ENCODE measurements around the gene ZBTB7C. TPM values are rescaled to one million over a fixed set of nuclear protein-coding genes. Genes with fewer than 3 reads are reported as not detected.

Gene ZBTB7C
- total RNA-seq, 1 experiment from 2014 or later = 0.10 TPM

- Histone ChIP-seq H3K4me3 (no peak overlapping the region), H3K27me3 (no peaks in the 10 kb centered on the region), H3K36me3 (no peaks in the 10 kb centered on the region), H3K9me3 (no peaks in the 10 kb centered on the region)
- DNase-seq = no peak
Observed at GRCh38 chr18:48176909-48177308, 232.3 kb downstream of the ZBTB7C start.

GRCh38 chr18:48173557-48173956, 235.6 kb downstream of the ZBTB7C start:
- H3K36me3 ChIP-seq = no peaks in the 10 kb centered on the region
- H3K9me3 ChIP-seq = no peaks in the 10 kb centered on the region
- DNase-seq = no peak
- no peaks in the 10 kb centered on the region for H3K27me3 ChIP-seq
- no peak overlapping the region for H3K4me3 ChIP-seq

- H3K36me3 ChIP-seq = no peaks in the 10 kb centered on the region
- DNase-seq = no peak
- H3K27me3 ChIP-seq = no peaks in the 10 kb centered on the region
- H3K9me3 ChIP-seq = no peaks in the 10 kb centered on the region
- no peak overlapping the region for H3K4me3 ChIP-seq
Observed at GRCh38 chr18:48172226-48173006, 236.8 kb downstream of the ZBTB7C start.

GRCh38 chr18:48171490-48172188, 237.5 kb downstream of the ZBTB7C start:
- no peak for DNase-seq
- no peaks in the 10 kb centered on the region for H3K27me3 ChIP-seq
- no peaks in the 10 kb centered on the region for H3K36me3 ChIP-seq
- H3K9me3 ChIP-seq = no peaks in the 10 kb centered on the region
- H3K4me3 ChIP-seq = no peak overlapping the region

- Histone ChIP-seq H3K9me3 (no peaks in the 10 kb centered on the region), H3K27me3 (no peaks in the 10 kb centered on the region), H3K4me3 (no peak overlapping the region), H3K36me3 (no peaks in the 10 kb centered on the region)
- no peak for DNase-seq
Observed at GRCh38 chr18:48170651-48171050, 238.5 kb downstream of the ZBTB7C start.

GRCh38 chr18:48168861-48169260, 240.3 kb downstream of the ZBTB7C start:
- H3K9me3 ChIP-seq = no peaks in the 10 kb centered on the region
- no peak for DNase-seq

GRCh38 chr18:48167897-48168253, 241.3 kb downstream of the ZBTB7C start:
- DNase-seq = no peak
- Histone ChIP-seq H3K4me3 (no peak overlapping the region), H3K27me3 (no peaks in the 10 kb centered on the region), H3K36me3 (no peaks in the 10 kb centered on the region), H3K9me3 (no peaks in the 10 kb centered on the region)

More at GRCh38 chr18:48168861-48169260, 240.3 kb downstream of the ZBTB7C start:
- H3K36me3 ChIP-seq = no peaks in the 10 kb centered on the region
- H3K4me3 ChIP-seq = no peak overlapping the region
- no peaks in the 10 kb centered on the region for H3K27me3 ChIP-seq

- H3K27me3 ChIP-seq = no peaks in the 10 kb centered on the region
- DNase-seq = no peak
- no peak overlapping the region for H3K4me3 ChIP-seq
- no peaks in the 10 kb centered on the region for H3K9me3 ChIP-seq
- no peaks in the 10 kb centered on the region for H3K36me3 ChIP-seq
Observed at GRCh38 chr18:48166336-48166875, 242.8 kb downstream of the ZBTB7C start.

GRCh38 chr18:48165111-48165866, 243.9 kb downstream of the ZBTB7C start:
- H3K4me3 ChIP-seq = no peak overlapping the region
- DNase-seq = no peak
- H3K36me3 ChIP-seq = no peaks in the 10 kb centered on the region

GRCh38 chr18:48164701-48165100, 244.5 kb downstream of the ZBTB7C start:
- Histone ChIP-seq H3K27me3 (no peaks in the 10 kb centered on the region), H3K36me3 (no peaks in the 10 kb centered on the region), H3K4me3 (no peak overlapping the region), H3K9me3 (no peaks in the 10 kb centered on the region)
- DNase-seq = no peak

More at GRCh38 chr18:48165111-48165866, 243.9 kb downstream of the ZBTB7C start:
- no peaks in the 10 kb centered on the region for H3K27me3 ChIP-seq
- no peaks in the 10 kb centered on the region for H3K9me3 ChIP-seq

- Histone ChIP-seq H3K27me3 (no peaks in the 10 kb centered on the region), H3K9me3 (no peaks in the 10 kb centered on the region), H3K4me3 (no peak overlapping the region), H3K36me3 (no peaks in the 10 kb centered on the region)
- DNase-seq = no peak
Observed at GRCh38 chr18:48164116-48164515, 245.1 kb downstream of the ZBTB7C start.

GRCh38 chr18:48163738-48164115, 245.5 kb downstream of the ZBTB7C start:
- no peak for DNase-seq
- no peak overlapping the region for H3K4me3 ChIP-seq
- H3K27me3 ChIP-seq = no peaks in the 10 kb centered on the region
- no peaks in the 10 kb centered on the region for H3K36me3 ChIP-seq
- no peaks in the 10 kb centered on the region for H3K9me3 ChIP-seq

GRCh38 chr18:48162956-48163737, 246.0 kb downstream of the ZBTB7C start:
- H3K27me3 ChIP-seq = no peaks in the 10 kb centered on the region
- no peak overlapping the region for H3K4me3 ChIP-seq
- DNase-seq = no peak
- no peaks in the 10 kb centered on the region for H3K9me3 ChIP-seq
- no peaks in the 10 kb centered on the region for H3K36me3 ChIP-seq

- no peak for DNase-seq
Observed at GRCh38 chr18:48161911-48162698, 247.1 kb downstream of the ZBTB7C start.

GRCh38 chr18:48161191-48161910, 247.8 kb downstream of the ZBTB7C start:
- peak; percentile 90 for DNase-seq
- no peaks in the 10 kb centered on the region for H3K9me3 ChIP-seq
- no peaks in the 10 kb centered on the region for H3K27me3 ChIP-seq
- H3K36me3 ChIP-seq = no peaks in the 10 kb centered on the region
- H3K4me3 ChIP-seq = peak overlapping the region; percentile 62

More at GRCh38 chr18:48161911-48162698, 247.1 kb downstream of the ZBTB7C start:
- H3K4me3 ChIP-seq = peak overlapping the region; percentile 62
- no peaks in the 10 kb centered on the region for H3K27me3 ChIP-seq
- no peaks in the 10 kb centered on the region for H3K36me3 ChIP-seq
- no peaks in the 10 kb centered on the region for H3K9me3 ChIP-seq
